Right atrium auricular region (tissue), 2 donors: ENCODE results near the gene NT5E. TPM values are rescaled to one million over a fixed set of nuclear protein-coding genes. Genes with fewer than 3 reads are reported as not detected.

Source experiments
- DNase-seq: peaks from one replicate; pipeline ENCODE4 v3.0.0-alpha.2; 2019; ENCODE audit warnings: low spot score
- H3K27ac ChIP-seq, 2 donors: fragments of 200-600 bp; sonication (generic); 1 replicate in 1 of 2; 2 replicates in 1 of 2; pipeline ENCODE4 v1.5.1; 2016 to 2019
- H3K27me3 ChIP-seq, 2 donors: fragments of 200-600 bp; sonication (generic); one replicate each; pipeline versions ENCODE4 v1.5.1 to v1.6.0; 2017 to 2019
- H3K36me3 ChIP-seq: fragments of 200-600 bp; sonication (generic); one replicate; pipeline ENCODE4 v1.5.1; 2016
- H3K4me1 ChIP-seq, 2 donors: fragments of 200-600 bp; sonication (generic); one replicate each; pipeline versions ENCODE4 v1.5.1 to v1.6.0; 2017 to 2019
- H3K4me3 ChIP-seq, 2 donors: fragments of 200-600 bp; sonication (generic); 1 replicate in 1 of 2; 2 replicates in 1 of 2; pipeline ENCODE4 v1.5.1; 2017 to 2019; ENCODE audit warnings: mild to moderate bottlenecking in 1 of 2, moderate library complexity in 1 of 2
- H3K9me3 ChIP-seq, 2 donors: fragments of 200-600 bp; sonication (generic); one replicate each; pipeline ENCODE4 v1.5.1; 2019
- total RNA-seq, 2 donors: library from RNA; depleted of rRNA; stranded (reverse); fragments of >200 nt; gene quantifications; one replicate each; pipeline ENCODE4 v1.1.0, GENCODE V29; 2016
- TF ChIP-seq, protein P1 (sequence below), 2 donors: fragments of 200-600 bp; sonication (generic); IDR thresholded peaks; one replicate each; pipeline ENCODE4 v1.5.1; 2019; ENCODE audit warnings: antibody characterized with exemption in 2 of 2

NT5E gene
- 10 to 100 TPM in 1 of 2 donors, 1 to 10 TPM in 1; 7.1 to 10.6 TPM for total RNA-seq

DNA sequence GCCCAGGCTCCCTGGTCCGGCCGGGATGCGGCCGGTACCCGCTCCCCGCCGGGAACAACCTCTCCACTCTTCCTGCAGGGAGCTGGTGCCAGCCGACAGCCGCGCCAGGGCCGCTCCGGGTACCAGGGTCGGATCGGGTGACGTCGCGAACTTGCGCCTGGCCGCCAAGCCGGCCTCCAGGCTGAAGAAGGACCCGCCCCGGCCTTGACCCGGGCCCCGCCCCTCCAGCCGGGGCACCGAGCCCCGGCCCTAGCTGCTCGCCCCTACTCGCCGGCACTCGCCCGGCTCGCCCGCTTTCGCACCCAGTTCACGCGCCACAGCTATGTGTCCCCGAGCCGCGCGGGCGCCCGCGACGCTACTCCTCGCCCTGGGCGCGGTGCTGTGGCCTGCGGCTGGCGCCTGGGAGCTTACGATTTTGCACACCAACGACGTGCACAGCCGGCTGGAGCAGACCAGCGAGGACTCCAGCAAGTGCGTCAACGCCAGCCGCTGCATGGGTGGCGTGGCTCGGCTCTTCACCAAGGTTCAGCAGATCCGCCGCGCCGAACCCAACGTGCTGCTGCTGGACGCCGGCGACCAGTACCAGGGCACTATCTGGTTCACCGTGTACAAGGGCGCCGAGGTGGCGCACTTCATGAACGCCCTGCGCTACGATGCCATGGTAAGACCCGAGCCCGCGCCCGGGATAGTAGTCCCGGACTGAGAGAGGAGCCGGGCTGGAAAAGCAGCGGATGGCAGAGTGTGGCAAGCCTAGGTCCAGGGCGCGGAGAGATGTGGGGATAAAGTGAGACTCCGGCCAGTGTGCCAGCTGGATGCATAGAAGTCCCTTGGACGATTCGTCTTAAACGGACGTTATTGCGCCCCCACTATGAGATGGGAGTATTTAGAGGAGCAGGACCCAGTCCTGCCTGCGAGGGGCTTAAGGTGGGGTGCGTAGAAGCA, at the start of gene NT5E:
NT5E (plus strand) TSS at position 266 of the 942 bp plus-strand sequence; CDS start at position 323, 57 bp downstream.
- no peaks in the 10 kb centered on the region for H3K27me3 ChIP-seq
- TF ChIP-seq, protein P1, sequence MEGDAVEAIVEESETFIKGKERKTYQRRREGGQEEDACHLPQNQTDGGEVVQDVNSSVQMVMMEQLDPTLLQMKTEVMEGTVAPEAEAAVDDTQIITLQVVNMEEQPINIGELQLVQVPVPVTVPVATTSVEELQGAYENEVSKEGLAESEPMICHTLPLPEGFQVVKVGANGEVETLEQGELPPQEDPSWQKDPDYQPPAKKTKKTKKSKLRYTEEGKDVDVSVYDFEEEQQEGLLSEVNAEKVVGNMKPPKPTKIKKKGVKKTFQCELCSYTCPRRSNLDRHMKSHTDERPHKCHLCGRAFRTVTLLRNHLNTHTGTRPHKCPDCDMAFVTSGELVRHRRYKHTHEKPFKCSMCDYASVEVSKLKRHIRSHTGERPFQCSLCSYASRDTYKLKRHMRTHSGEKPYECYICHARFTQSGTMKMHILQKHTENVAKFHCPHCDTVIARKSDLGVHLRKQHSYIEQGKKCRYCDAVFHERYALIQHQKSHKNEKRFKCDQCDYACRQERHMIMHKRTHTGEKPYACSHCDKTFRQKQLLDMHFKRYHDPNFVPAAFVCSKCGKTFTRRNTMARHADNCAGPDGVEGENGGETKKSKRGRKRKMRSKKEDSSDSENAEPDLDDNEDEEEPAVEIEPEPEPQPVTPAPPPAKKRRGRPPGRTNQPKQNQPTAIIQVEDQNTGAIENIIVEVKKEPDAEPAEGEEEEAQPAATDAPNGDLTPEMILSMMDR (IDR thresholded peaks at IDR 0.05) = no peak
- peak within 1 kb of the TSS; percentile 48 to 63 for H3K4me3 ChIP-seq
- H3K27ac ChIP-seq = peak within 1 kb of the TSS; percentile 82 to 87
- no peaks in the 10 kb centered on the region for H3K9me3 ChIP-seq
- DNase-seq = peak; percentile 80
- no peaks in the 10 kb centered on the region for H3K36me3 ChIP-seq
- peaks cover 0 to 20% of the 10 kb centered on the region in 2 donors for H3K4me1 ChIP-seq

DNA sequence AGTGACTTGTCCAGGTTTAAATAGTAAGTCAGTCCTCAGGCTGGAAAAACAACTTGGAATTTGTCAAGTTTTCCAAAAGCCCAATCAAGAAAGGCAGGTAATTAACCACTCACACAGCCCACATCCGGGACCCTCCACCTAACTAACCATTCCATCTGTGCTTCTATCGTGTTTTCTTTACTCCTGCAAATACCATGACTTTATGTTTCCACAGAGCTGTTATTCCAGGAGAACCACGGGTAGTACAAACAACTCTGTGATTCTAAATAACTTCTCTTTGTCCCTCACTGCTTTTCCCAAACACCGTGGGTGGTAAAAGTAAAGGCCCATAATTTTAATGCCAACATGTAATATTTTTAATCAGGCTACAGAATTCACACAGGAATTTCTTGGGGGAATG, 49.6 kb upstream of the NT5E start:
- Histone ChIP-seq H3K4me3 (no peak overlapping the region), H3K9me3 (peaks cover 0 to 7% of the 10 kb centered on the region in 2 donors), H3K4me1 (peaks cover 0 to 4% of the 10 kb centered on the region in 2 donors), H3K27ac (no peak overlapping the region), H3K27me3 (no peaks in the 10 kb centered on the region), H3K36me3 (no peaks in the 10 kb centered on the region)
- no peak for DNase-seq
- TF ChIP-seq, protein P1 (IDR thresholded peaks at IDR 0.05) = no peak

DNA sequence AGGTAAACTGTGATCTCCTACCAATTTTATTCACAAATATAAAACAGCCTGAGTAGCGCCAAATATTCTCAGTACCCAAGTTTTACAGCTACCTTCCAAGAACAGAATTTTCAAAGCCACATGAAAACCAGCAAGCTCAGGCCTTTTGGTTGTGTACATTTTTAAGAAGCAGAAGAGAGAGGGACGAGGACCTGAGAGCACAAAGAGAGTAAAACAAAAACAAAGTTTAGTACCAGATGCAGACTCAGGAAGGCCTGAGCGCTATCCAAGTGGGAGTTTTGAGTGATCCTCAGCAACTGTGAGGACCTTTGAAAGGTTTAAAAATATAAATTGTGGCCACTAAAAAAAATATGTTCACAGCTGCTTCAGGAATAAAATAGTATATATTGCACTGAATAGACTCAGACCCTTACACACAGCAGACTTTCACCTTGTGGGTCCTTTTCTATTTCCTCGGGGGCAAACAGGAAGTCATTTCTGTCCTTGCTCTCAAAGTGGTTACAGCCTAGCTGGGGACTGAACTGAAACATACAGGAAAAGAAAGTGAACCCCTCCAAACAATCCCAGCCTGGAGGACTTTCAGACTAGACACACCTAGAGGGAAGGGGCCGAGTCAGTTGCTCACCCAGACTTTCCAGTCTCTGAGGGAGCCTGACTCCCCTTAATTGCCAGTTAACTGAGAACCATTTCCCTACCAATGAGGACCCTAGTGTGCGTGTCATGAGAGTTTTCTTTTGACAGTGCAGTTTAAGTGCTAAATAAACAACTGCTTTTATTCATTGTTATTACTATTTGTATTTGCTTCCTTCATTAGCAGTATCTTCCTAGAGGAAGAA, 48.5 kb upstream of the NT5E start:
- TF ChIP-seq, protein P1 (IDR thresholded peaks at IDR 0.05) = no peak
- Histone ChIP-seq H3K9me3 (peaks cover 0 to 7% of the 10 kb centered on the region in 2 donors), H3K27ac (no peak overlapping the region), H3K27me3 (no peaks in the 10 kb centered on the region), H3K4me1 (peaks cover 0 to 8% of the 10 kb centered on the region in 2 donors), H3K4me3 (no peak overlapping the region), H3K36me3 (no peaks in the 10 kb centered on the region)
- DNase-seq = no peak

DNA sequence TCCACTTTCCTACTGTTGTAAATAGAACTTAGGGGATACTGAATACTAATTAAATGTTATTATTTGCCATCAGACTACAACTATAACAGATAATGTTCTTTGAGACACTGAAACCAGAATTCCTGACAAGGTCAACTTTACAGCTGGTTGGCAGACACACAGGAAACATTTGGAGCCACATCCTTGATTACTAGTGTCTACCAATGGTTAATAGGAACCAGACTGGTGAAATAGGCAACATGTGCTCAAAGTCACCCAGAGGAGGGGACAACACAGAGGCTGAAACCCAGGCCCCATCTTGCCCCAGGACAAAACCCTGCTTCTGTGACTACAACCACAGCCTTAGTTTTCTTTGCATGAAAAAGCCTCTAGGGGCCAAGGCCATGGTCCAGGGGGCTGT, 47.8 kb upstream of the NT5E start:
- no peak for DNase-seq
- Histone ChIP-seq H3K9me3 (peaks cover 0 to 6% of the 10 kb centered on the region in 2 donors), H3K27me3 (no peaks in the 10 kb centered on the region), H3K4me3 (no peak overlapping the region), H3K4me1 (peaks cover 0 to 8% of the 10 kb centered on the region in 2 donors), H3K36me3 (no peaks in the 10 kb centered on the region), H3K27ac (no peak overlapping the region)
- TF ChIP-seq, protein P1 (IDR thresholded peaks at IDR 0.05) = no peak

DNA sequence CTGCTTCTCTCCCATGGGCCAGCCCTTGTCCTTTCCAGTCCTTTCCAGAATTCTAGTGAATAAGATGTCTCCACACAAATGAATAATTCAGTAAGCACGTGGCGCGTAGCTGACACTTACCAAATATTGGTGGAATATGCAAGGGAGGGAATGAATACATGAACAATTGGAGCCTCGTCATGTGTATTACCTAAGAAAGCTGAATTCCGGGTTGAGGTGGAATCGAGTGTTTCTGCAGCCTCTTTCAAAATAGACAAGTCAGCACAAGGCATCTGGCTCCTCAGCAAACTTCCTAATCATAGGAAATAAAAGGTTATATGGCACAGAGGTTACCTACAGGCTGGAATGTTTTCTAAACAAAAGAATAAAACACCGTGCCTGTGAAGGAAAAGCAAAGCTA, 47.0 kb upstream of the NT5E start:
- DNase-seq = no peak
- Histone ChIP-seq H3K27ac (peak overlapping the region in 1 of 2 donors; percentile 31), H3K9me3 (no peaks in the 10 kb centered on the region), H3K36me3 (no peaks in the 10 kb centered on the region), H3K27me3 (no peaks in the 10 kb centered on the region), H3K4me1 (peaks cover 0 to 8% of the 10 kb centered on the region in 2 donors), H3K4me3 (no peak overlapping the region)
- TF ChIP-seq, protein P1 (IDR thresholded peaks at IDR 0.05) = no peak
